ENCODE measurements around the gene NECAB2.

The NECAB2 gene

GRCh38 chr16:83952587-83952939 lies 15.5 kb upstream of the NECAB2 start:
- Histone ChIP-seq H3K36me3 (ENCODE audit: insufficient read depth, low read length) (no peaks in the 10 kb centered on the region), H2AFZ (ENCODE audit: low read depth, low read length) (peak overlapping the region; percentile 48; the same call in 1 of the 2 replicates), H3K27ac (ENCODE audit: low read length) (no peak overlapping the region), H3K79me2 (ENCODE audit: insufficient read depth, low read length) (no peaks in the 10 kb centered on the region), H3K4me1 (ENCODE audit: insufficient read depth, low read length) (peaks cover 11% of the 10 kb centered on the region), H3K9ac (ENCODE audit: low read depth, low read length) (no peak overlapping the region), H3K9me3 (ENCODE audit: insufficient read depth, low read length, severe bottlenecking) (no peaks in the 10 kb centered on the region), H3K27me3 (ENCODE audit: insufficient read depth, low read length, poor library complexity) (peaks cover 7% of the 10 kb centered on the region), H3K4me3 (ENCODE audit: low read depth in 1 of 2, low read length in 2 of 2) (no peak overlapping the region), H3K4me2 (ENCODE audit: insufficient read depth, low read length) (peak overlapping the region; percentile 53; the same call in 1 of the 2 replicates), H4K20me1 (ENCODE audit: insufficient read depth, low read length) (no peaks in the 10 kb centered on the region)
- TF ChIP-seq CTCF (IDR thresholded peaks at IDR 0.05; ENCODE audit: borderline replicate concordance, extremely low read depth, low read length, poor library complexity, severe bottlenecking) = no peak
- TF ChIP-seq EZH2 (IDR thresholded peaks at IDR 0.05; ENCODE audit: borderline replicate concordance, low read depth, low read length, severe bottlenecking) = no peak
- ATAC-seq (ENCODE audit: insufficient read depth, low read depth) = no peak
- DNase-seq = no peak

- no peak within 1 kb of the TSS for H3K4me3 ChIP-seq (ENCODE audit: low read depth in 1 of 2, low read length in 2 of 2)
These were observed 14.9 kb upstream of the NECAB2 start, which contains the start of gene OSGIN1 for GRCh38 chr16:83952940-83953795. Gene OSGIN1 (plus strand): TSS chr16:83953240. CDS start chr16:83957672, 4,432 bp downstream.

GRCh38 chr16:83953796-83954576 lies 14.1 kb upstream of the NECAB2 start:
- no peak overlapping the region for H3K27ac ChIP-seq (ENCODE audit: low read length)
- TF ChIP-seq CTCF (IDR thresholded peaks at IDR 0.05; ENCODE audit: borderline replicate concordance, extremely low read depth, low read length, poor library complexity, severe bottlenecking) = peak; percentile 62
- no peak for TF ChIP-seq EZH2 (IDR thresholded peaks at IDR 0.05; ENCODE audit: borderline replicate concordance, low read depth, low read length, severe bottlenecking)
- peak; percentile 54 for ATAC-seq (ENCODE audit: insufficient read depth, low read depth)
- H3K9ac ChIP-seq (ENCODE audit: low read depth, low read length) = no peak overlapping the region
- no peak overlapping the region for H2AFZ ChIP-seq (ENCODE audit: low read depth, low read length)
- H3K9me3 ChIP-seq (ENCODE audit: insufficient read depth, low read length, severe bottlenecking) = no peaks in the 10 kb centered on the region
- DNase-seq = peak; percentile 37
- H3K4me2 ChIP-seq (ENCODE audit: insufficient read depth, low read length) = no peak overlapping the region
- no peaks in the 10 kb centered on the region for H3K79me2 ChIP-seq (ENCODE audit: insufficient read depth, low read length)
- peaks cover 11% of the 10 kb centered on the region for H3K4me1 ChIP-seq (ENCODE audit: insufficient read depth, low read length)
- no peaks in the 10 kb centered on the region for H3K36me3 ChIP-seq (ENCODE audit: insufficient read depth, low read length)
- no peak overlapping the region for H3K4me3 ChIP-seq (ENCODE audit: low read depth in 1 of 2, low read length in 2 of 2)
- no peaks in the 10 kb centered on the region for H4K20me1 ChIP-seq (ENCODE audit: insufficient read depth, low read length)
- H3K27me3 ChIP-seq (ENCODE audit: insufficient read depth, low read length, poor library complexity) = peaks cover 7% of the 10 kb centered on the region

More at GRCh38 chr16:83952940-83953795, 14.9 kb upstream of the NECAB2 start, which contains the start of gene OSGIN1:
- H3K4me1 ChIP-seq (ENCODE audit: insufficient read depth, low read length) = peaks cover 11% of the 10 kb centered on the region
- H3K9ac ChIP-seq (ENCODE audit: low read depth, low read length) = no peak within 1 kb of the TSS
- no peaks in the 10 kb centered on the region for H3K36me3 ChIP-seq (ENCODE audit: insufficient read depth, low read length)
- peak; percentile 74 for DNase-seq
- peak within 1 kb of the TSS; percentile 48; the same call in 1 of the 2 replicates for H2AFZ ChIP-seq (ENCODE audit: low read depth, low read length)
- H3K9me3 ChIP-seq (ENCODE audit: insufficient read depth, low read length, severe bottlenecking) = no peaks in the 10 kb centered on the region
- H4K20me1 ChIP-seq (ENCODE audit: insufficient read depth, low read length) = no peaks in the 10 kb centered on the region
- ATAC-seq (ENCODE audit: insufficient read depth, low read depth) = peak; percentile 84
- no peak for TF ChIP-seq EZH2 (IDR thresholded peaks at IDR 0.05; ENCODE audit: borderline replicate concordance, low read depth, low read length, severe bottlenecking)
- no peak for TF ChIP-seq CTCF (IDR thresholded peaks at IDR 0.05; ENCODE audit: borderline replicate concordance, extremely low read depth, low read length, poor library complexity, severe bottlenecking)
- peaks cover 7% of the 10 kb centered on the region for H3K27me3 ChIP-seq (ENCODE audit: insufficient read depth, low read length, poor library complexity)
- H3K4me2 ChIP-seq (ENCODE audit: insufficient read depth, low read length) = peak within 1 kb of the TSS; percentile 53
- H3K27ac ChIP-seq (ENCODE audit: low read length) = no peak within 1 kb of the TSS
- H3K79me2 ChIP-seq (ENCODE audit: insufficient read depth, low read length) = no peaks in the 10 kb centered on the region
